Activated CD4-positive, alpha-beta T cell treated with anti-CD3 and anti-CD28 coated beads, Interleukin-2, amount 10 ng/mL, durations not matched to agents 24 days and 14 days (primary cell): ENCODE measurements around the gene CHPT1. TPM values are rescaled to one million over a fixed set of nuclear protein-coding genes. Genes with fewer than 3 reads are reported as not detected.
"Not testable (repeated sequence)": the region's sequence is repeated elsewhere in the genome, so short reads cannot be mapped to it uniquely, and the experiment has no call there.

Experiments
- DNase-seq: peaks from one replicate; pipeline ENCODE4 v3.0.0; 2022
- H3K27ac Mint-ChIP-seq: one replicate; pipeline ENCODE4 v1.8.0; 2022; ENCODE audit warnings: mild to moderate bottlenecking, mixed read lengths
- H3K27me3 Mint-ChIP-seq: one replicate; pipeline ENCODE4 v1.8.0; 2022; ENCODE audit warnings: mixed read lengths
- H3K36me3 Mint-ChIP-seq: one replicate; pipeline ENCODE4 v1.8.0; 2022; ENCODE audit warnings: low read depth, mild to moderate bottlenecking, mixed read lengths
- H3K4me1 Mint-ChIP-seq: one replicate; pipeline ENCODE4 v1.8.0; 2021; ENCODE audit warnings: mixed read lengths
- H3K4me3 Mint-ChIP-seq: one replicate; pipeline ENCODE4 v1.8.0; 2022; ENCODE audit warnings: mild to moderate bottlenecking, moderate library complexity, mixed read lengths
- H3K9me3 Mint-ChIP-seq: one replicate; pipeline ENCODE4 v1.8.0; 2021; ENCODE audit warnings: mixed read lengths
- intact Hi-C: fragments of 100-400 bp; cut with micrococcal nuclease; formaldehyde crosslinking; loops from one replicate; pipeline ENCODE4 v1.15.1; 2023
- total RNA-seq: library from RNA; stranded (reverse); gene quantifications from 2 replicates; pipeline ENCODE4 v1.2.3, GENCODE V29; 2022

The CHPT1 gene
- total RNA-seq, result 13.9 and 15.3 TPM in 2 replicates

DNA sequence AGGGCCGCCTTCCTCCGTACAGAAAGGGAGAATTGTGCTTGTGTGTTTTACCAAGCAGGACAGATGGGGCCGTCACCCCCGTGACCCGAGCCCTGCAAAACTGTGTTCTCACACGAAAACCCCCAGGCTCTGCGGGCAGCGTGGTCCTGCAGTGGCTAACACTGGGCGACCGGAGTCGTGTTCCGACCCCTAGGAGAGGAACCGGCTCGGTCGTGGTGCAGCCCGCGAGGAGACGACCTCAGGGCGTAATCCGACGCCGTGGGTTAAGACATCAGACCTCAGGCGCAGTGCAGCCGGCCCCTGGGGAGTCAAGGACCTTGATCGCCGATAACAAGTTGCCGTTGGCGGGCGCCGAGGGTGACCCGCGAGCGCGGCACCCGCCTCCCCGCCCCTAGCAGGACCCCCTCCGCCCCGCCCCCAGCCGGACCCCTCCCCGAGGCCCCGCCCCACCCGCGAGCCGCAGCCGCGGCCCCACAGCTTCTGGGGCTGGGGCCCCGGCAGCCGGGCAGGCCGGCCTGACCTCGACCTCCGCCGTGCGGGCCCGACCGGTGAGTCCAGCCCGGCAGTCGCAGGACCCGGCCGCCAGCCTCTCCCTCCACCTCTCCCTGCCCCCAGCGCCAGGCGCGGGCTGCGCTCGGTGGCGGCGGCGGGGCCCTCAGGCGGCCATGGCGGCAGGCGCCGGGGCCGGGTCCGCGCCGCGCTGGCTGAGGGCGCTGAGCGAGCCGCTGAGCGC is at the start of gene CHPT1:
CHPT1 (plus strand) TSS at position 444 of the 733 bp plus-strand sequence; CDS start at position 666, 222 bp downstream.
- H3K27me3 Mint-ChIP-seq, result peaks cover 23% of the 10 kb centered on the region
- no peaks in the 10 kb centered on the region for H3K36me3 Mint-ChIP-seq
- H3K9me3 Mint-ChIP-seq, result no peaks in the 10 kb centered on the region
- peak within 1 kb of the TSS; percentile 78 for H3K27ac Mint-ChIP-seq
- peaks cover 18% of the 10 kb centered on the region for H3K4me1 Mint-ChIP-seq
- H3K4me3 Mint-ChIP-seq, result peak within 1 kb of the TSS; percentile 89
- intact Hi-C loops, result loop anchor here (2.0 to 5.0 kb wide), 5 partner anchors 25 to 291 kb away; partner anchors contain the start of genes ARL1 and GNPTAB
- peak; percentile 85 for DNase-seq

DNA sequence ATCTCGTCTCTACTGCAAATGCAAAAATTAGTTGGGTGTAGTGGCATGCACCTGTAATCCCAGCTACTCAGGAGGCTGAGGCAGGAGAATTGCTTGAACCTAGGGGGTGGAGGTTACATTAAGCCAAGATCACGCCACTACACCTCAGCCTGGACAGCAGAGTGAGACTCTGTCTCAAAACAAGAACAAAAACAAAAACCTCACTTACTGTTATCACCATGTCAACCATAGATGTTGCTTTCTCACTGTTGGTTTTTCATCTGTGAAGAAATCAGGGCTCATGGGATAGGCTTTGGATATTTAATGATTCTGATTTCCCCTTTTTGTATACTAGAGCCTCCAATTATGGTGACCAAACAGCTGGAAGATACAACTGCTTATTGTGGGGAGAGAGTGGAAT is 49.7 kb upstream of the CHPT1 start:
- intact Hi-C loops, result no loop called here
- H3K27ac Mint-ChIP-seq, result no peak overlapping the region
- H3K9me3 Mint-ChIP-seq, result no peaks in the 10 kb centered on the region
- H3K36me3 Mint-ChIP-seq, result no peaks in the 10 kb centered on the region
- no peaks in the 10 kb centered on the region for H3K4me1 Mint-ChIP-seq
- H3K4me3 Mint-ChIP-seq, result no peak overlapping the region
- peaks cover 25% of the 10 kb centered on the region for H3K27me3 Mint-ChIP-seq
- DNase-seq, result no peak

DNA sequence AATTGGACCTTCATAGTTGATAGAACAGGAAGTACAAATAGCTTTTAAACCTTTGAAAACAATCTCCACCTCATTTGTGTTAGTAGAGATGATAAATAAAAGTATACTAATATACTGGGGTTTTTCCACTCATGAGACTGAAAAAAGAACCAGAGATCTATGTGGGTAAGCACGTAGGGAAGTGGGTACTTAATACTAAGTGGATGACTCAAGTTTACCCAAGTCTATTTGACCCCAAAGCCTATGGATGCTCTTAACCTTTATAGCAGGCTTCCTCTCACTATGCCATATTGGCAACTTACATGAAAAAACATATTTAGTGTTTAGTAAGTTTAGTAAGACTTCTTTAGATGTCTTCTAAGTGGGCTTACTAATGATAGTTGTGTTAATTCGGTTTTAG is 49.2 kb upstream of the CHPT1 start:
- DNase-seq, result no peak
- no peak overlapping the region for H3K4me3 Mint-ChIP-seq
- no peak overlapping the region for H3K27ac Mint-ChIP-seq
- peaks cover 21% of the 10 kb centered on the region for H3K27me3 Mint-ChIP-seq
- no peaks in the 10 kb centered on the region for H3K4me1 Mint-ChIP-seq
- no peaks in the 10 kb centered on the region for H3K36me3 Mint-ChIP-seq
- intact Hi-C loops, result no loop called here
- H3K9me3 Mint-ChIP-seq, result no peaks in the 10 kb centered on the region

DNA sequence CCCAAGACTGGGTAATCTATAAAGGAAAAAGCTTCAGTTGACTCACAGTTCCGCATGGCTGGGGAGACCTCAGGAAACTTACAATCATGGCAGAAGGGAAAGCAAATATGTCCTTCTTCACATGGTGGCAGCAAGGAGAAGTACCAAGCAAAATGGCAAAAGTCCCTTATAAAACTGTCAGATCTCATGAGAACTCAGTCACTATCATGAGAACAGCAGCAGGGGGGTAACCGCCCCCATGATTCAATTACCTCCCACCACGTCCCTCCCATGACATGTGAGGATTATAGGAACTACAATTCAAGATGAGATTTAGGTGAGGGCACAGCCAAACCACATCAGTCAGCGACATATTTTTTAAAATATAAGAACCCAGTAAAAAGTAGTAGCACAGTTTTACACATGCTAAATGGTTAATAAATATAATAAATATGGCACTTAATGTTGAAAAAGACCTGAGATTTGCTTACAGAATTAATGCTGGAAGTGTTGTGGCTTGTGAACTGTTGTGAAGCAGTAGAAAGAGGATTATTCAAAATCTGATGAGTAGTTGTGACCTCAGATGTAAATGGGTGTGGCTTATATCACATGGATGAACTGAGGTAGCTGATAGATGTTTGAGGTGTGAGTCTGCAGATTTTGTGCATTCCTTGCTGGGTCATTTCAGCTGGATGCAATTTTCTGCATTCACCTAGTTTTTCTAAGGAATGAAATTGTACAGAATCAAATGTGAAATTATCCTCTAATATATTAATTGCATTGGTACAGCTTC is 46.9 kb upstream of the CHPT1 start:
- intact Hi-C loops, result no loop called here

DNA sequence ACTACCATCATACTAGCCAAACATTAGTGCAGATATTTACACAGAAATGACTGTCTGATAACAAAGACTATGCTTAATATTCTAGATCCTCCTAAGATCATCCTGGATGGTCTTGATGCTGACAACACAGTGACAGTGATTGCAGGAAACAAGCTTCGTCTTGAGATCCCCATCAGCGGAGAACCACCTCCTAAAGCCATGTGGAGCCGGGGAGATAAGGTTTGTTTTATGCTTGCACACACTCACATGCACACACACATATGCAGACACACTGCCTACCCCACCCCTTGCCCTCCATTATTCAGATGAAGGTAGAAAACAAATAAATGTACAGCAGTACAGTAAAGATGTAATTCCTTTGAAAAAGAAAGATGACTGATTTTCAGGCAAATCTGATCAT is 44.4 kb upstream of the CHPT1 start:
- Mint-ChIP-seq H3K27me3 (peaks cover 24% of the 10 kb centered on the region), H3K4me3 (no peak overlapping the region), H3K9me3 (no peaks in the 10 kb centered on the region), H3K36me3 (no peaks in the 10 kb centered on the region), H3K27ac (no peak overlapping the region), H3K4me1 (no peaks in the 10 kb centered on the region)
- no peak for DNase-seq
- intact Hi-C loops, result no loop called here

More for the DNA sequence above, 46.9 kb upstream of the CHPT1 start:
- Mint-ChIP-seq H3K36me3 (no peaks in the 10 kb centered on the region), H3K4me3 (no peak overlapping the region), H3K4me1 (no peaks in the 10 kb centered on the region), H3K27me3 (peaks cover 21% of the 10 kb centered on the region), H3K9me3 (no peaks in the 10 kb centered on the region), H3K27ac (no peak overlapping the region)
- no peak for DNase-seq

DNA sequence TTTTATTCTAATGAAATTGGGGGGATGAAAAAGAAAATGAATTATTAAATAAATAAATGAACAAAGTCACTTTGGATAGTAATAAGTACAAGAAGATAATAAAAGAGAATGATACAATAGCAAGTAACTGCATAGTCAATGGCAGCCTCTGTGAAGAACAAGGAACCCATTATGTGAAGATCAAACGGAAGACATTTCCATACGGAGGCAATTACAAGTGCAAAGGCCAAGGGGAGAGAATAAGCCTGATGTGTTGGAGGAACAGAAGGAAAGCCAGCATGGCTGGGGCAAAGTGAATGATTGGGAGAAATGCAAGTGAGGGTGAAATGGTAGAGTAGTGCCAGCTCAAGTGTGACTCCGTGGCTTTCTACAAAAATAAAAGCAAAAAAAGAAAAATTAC is 43.9 kb upstream of the CHPT1 start:
- H3K27ac Mint-ChIP-seq, result no peak overlapping the region
- intact Hi-C loops, result no loop called here
- H3K27me3 Mint-ChIP-seq, result peaks cover 24% of the 10 kb centered on the region
- H3K4me3 Mint-ChIP-seq, result no peak overlapping the region
- no peaks in the 10 kb centered on the region for H3K4me1 Mint-ChIP-seq
- H3K36me3 Mint-ChIP-seq, result no peaks in the 10 kb centered on the region
- H3K9me3 Mint-ChIP-seq, result no peaks in the 10 kb centered on the region
- no peak for DNase-seq

DNA sequence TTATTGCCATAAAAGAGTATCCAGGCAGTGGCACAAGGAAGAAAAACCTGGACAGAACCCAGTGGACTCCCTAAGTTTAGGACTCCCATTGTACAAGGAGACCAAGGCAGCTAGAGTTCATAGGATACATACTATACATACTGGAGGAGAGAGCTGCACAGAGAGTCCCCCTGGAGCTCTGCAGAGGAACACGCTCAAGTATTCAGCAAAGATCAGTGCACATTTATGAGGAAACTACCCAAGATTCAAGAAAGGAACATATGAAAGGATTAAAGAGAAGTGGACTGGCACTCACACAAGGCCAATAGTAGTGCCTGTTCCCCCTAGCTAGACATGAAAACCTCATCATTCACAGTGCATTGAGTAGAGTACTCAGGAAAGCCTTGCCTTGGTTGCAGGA is 43.0 kb upstream of the CHPT1 start:
- Mint-ChIP-seq H3K4me1 (no peaks in the 10 kb centered on the region), H3K27me3 (peaks cover 28% of the 10 kb centered on the region)

DNA sequence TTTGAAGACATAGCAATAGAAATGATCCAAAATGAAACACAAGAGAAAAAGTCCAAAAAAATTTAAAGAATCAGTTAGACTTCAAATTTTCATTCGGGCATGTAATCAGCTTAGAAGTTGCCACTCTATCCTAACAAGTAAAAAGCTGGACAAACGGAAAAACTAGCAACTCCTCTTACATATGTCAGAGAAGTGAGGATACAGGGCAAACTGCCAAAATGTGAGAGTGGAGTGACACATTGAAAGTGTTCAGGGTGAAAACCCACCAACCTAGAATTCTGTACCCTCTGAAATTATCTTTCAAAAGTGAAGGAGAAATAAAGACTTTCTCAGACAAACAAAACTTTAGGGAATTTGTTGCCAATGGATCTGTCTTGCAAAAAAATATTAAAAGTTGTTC is 42.0 kb upstream of the CHPT1 start:
- Mint-ChIP-seq H3K27ac (no peak overlapping the region), H3K4me3 (no peak overlapping the region), H3K27me3 (peaks cover 28% of the 10 kb centered on the region), H3K4me1 (no peaks in the 10 kb centered on the region), H3K36me3 (no peaks in the 10 kb centered on the region), H3K9me3 (no peaks in the 10 kb centered on the region)
- intact Hi-C loops, result no loop called here
- no peak for DNase-seq

More for the DNA sequence above, 43.0 kb upstream of the CHPT1 start:
- intact Hi-C loops, result no loop called here
- no peaks in the 10 kb centered on the region for H3K9me3 Mint-ChIP-seq
- no peaks in the 10 kb centered on the region for H3K36me3 Mint-ChIP-seq
- DNase-seq, result no peak
- H3K4me3 Mint-ChIP-seq, result no peak overlapping the region
- no peak overlapping the region for H3K27ac Mint-ChIP-seq

DNA sequence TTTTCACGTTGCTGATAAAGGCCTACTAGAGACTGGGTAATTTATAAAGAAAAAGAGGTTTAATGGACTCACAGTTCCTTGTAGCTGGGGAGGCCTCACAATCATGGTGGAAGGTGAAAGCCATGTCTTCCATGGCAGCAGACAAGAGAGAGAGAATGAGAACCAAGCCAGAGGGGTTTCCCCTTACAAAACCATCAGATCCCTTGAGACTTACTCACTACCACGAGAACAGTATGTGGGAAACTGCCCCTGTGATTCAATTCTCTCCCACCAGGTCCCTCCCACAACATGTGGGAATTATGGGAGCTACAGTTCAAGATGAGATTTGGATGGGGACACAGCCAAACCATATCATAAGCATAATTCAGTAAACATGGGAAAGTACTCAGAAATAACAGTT is 36.8 kb upstream of the CHPT1 start:
- H3K36me3 Mint-ChIP-seq, H3K27ac Mint-ChIP-seq, H3K4me1 Mint-ChIP-seq, H3K4me3 Mint-ChIP-seq, H3K9me3 Mint-ChIP-seq, DNase-seq, intact Hi-C loops: not testable (repeated sequence)
- peaks cover 24% of the 10 kb centered on the region for H3K27me3 Mint-ChIP-seq

DNA sequence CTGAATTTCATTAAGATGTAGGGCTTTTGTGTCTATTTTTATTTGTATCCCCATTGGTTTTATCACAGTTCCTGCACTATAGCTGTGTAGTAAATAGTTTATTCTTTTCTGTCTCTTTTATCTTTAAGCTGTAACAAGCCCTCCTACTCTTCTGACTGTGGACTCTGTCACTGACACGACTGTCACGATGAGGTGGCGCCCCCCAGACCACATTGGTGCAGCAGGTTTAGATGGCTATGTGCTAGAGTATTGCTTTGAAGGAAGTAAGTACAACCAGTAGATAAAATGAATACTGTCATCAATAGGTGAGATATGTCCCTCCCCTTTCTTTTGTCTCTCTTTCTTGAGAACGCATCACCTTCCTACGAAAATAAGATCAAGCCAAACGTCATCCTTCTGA is 34.1 kb upstream of the CHPT1 start:
- Mint-ChIP-seq H3K27me3 (peaks cover 23% of the 10 kb centered on the region), H3K27ac (no peak overlapping the region), H3K4me3 (no peak overlapping the region), H3K4me1 (no peaks in the 10 kb centered on the region), H3K9me3 (no peaks in the 10 kb centered on the region), H3K36me3 (no peaks in the 10 kb centered on the region)
- DNase-seq, result no peak
- intact Hi-C loops, result no loop called here

DNA sequence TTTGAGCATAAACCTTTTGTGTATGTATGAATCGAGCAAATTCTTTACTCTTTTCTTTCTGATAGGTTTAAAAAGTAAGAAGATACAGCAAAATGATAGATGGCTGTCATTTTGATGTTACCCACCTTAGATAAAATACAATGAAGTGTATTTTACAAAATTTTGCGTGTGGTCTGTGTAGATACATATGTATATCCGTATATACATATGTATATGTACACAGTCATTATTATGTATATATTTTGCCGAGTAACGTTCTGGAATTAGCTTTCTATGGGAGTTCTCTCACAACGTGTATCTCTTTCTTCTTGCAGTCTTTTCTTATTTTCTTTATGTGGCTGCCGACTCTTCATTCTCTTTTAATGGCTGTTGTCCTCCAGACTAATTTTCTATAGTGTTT is 32.4 kb upstream of the CHPT1 start:
- H3K4me3 Mint-ChIP-seq, result no peak overlapping the region
- no peak for DNase-seq
- no peaks in the 10 kb centered on the region for H3K9me3 Mint-ChIP-seq
- peaks cover 17% of the 10 kb centered on the region for H3K27me3 Mint-ChIP-seq
- no peak overlapping the region for H3K27ac Mint-ChIP-seq
- intact Hi-C loops, result no loop called here
- H3K36me3 Mint-ChIP-seq, result no peaks in the 10 kb centered on the region
- no peaks in the 10 kb centered on the region for H3K4me1 Mint-ChIP-seq

DNA sequence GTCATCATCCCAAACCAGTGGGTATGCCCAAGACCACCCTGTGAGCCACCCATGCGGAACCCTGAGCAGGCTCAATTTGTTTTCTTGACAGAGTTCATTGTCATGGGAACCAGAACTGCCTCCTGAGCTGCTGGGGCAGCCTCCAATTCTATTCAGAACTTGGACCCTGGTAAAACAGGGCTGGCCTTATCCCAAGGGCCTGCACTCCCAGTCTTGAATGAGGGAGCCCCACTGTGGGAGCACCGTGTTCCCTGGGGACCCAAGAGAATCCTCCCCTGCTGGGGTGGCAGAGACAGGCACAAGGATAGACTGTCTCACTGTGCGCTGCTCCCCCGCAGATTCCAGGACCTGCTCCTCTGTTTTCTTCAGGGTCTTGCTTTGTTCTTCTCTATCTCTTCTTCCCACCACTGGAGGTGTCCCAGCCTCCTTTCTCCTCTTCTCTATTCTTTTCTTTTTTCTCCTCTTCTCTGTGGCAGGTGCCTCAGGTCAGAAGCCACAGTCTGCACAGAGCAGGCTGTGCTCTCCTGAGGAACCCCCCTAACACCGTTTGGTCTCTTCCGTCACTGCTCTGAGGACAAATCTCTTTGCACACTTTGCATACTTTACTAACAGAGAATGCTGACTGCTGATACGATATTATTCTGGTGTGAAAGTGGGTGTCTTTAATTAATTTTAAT is 31.2 kb upstream of the CHPT1 start:
- intact Hi-C loops, result no loop called here
- no peaks in the 10 kb centered on the region for H3K9me3 Mint-ChIP-seq
- no peak overlapping the region for H3K4me3 Mint-ChIP-seq
- H3K4me1 Mint-ChIP-seq, result peaks cover 4% of the 10 kb centered on the region
- H3K36me3 Mint-ChIP-seq, result no peaks in the 10 kb centered on the region
- no peak for DNase-seq
- H3K27me3 Mint-ChIP-seq, result peaks cover 17% of the 10 kb centered on the region
- no peak overlapping the region for H3K27ac Mint-ChIP-seq

DNA sequence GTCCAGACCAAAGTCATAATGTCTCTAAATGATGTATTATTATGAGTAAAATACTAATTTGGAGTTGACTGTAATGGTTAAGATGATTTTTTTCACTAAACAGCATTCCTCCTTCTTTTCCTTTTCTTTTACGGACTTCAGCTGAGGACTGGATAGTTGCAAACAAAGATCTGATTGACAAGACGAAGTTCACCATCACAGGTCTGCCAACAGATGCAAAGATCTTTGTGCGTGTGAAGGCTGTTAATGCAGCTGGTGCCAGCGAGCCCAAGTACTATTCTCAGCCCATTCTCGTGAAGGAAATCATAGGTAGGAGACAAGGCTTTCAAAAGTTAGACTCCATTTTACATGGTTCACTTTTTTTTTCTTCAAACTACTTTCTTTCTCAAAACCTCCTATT is 29.8 kb upstream of the CHPT1 start:
- no peak for DNase-seq
- intact Hi-C loops, result no loop called here
- no peak overlapping the region for H3K27ac Mint-ChIP-seq
- no peaks in the 10 kb centered on the region for H3K9me3 Mint-ChIP-seq
- H3K4me3 Mint-ChIP-seq, result no peak overlapping the region
- no peaks in the 10 kb centered on the region for H3K36me3 Mint-ChIP-seq
- peaks cover 15% of the 10 kb centered on the region for H3K4me1 Mint-ChIP-seq
- peaks cover 17% of the 10 kb centered on the region for H3K27me3 Mint-ChIP-seq
